ENCODE data around the gene EXD3. TPM values are rescaled to one million over a fixed set of nuclear protein-coding genes. Genes with fewer than 3 reads are reported as not detected.

EXD3 gene
- polyA plus RNA-seq, 1 experiment, result 4.0 TPM

GRCh38 chr9:137409515-137409914, 13.4 kb downstream of the EXD3 start:
- H3K9me3 ChIP-seq (ENCODE audit: control insufficient read depth, insufficient read depth, low read length), result no peaks in the 10 kb centered on the region; the same call in 1 of the 2 replicates
- CTCF ChIA-PET, result interaction anchor here (0.5 to 2.1 kb wide), 4 partner anchors 14 to 173 kb away, joined by 3 to 7 read pairs (median 4); partner anchors contain the start of genes EXD3, NOXA1 and NRARP
- TF ChIP-seq CTCF (IDR thresholded peaks at IDR 0.05; ENCODE audit: low read depth, low read length), result no peak
- H3K27ac ChIP-seq (ENCODE audit: low read depth, low read length), result no peak overlapping the region
- H3K27me3 ChIP-seq (ENCODE audit: control insufficient read depth, insufficient read depth, low read length), result no peaks in the 10 kb centered on the region
- no peak for DNase-seq (ENCODE audit: low read depth, low spot score)
- no peak overlapping the region for H3K4me3 ChIP-seq (ENCODE audit: low read depth, low read length)
- POLR2A ChIA-PET, result interaction anchor here (0.6 kb wide), 1 partner anchor 101 kb away, joined by 4 read pairs; no protein-coding TSS in a partner anchor

GRCh38 chr9:137408651-137409405, 14.1 kb downstream of the EXD3 start:
- ChIA-PET POLR2A (no interaction called here), CTCF (interaction anchor here (1.4 to 2.1 kb wide), 2 partner anchors 15 to 172 kb away, joined by 4 to 7 read pairs; partner anchors contain the start of genes EXD3 and NOXA1)
- no peak for TF ChIP-seq CTCF (IDR thresholded peaks at IDR 0.05; ENCODE audit: low read depth, low read length)
- H3K9me3 ChIP-seq (ENCODE audit: control insufficient read depth, insufficient read depth, low read length), result no peaks in the 10 kb centered on the region; the same call in 1 of the 2 replicates
- DNase-seq (ENCODE audit: low read depth, low spot score), result no peak
- no peak overlapping the region for H3K27ac ChIP-seq (ENCODE audit: low read depth, low read length)
- no peak overlapping the region for H3K4me3 ChIP-seq (ENCODE audit: low read depth, low read length)
- no peaks in the 10 kb centered on the region for H3K27me3 ChIP-seq (ENCODE audit: control insufficient read depth, insufficient read depth, low read length)

- no peak overlapping the region for H3K4me3 ChIP-seq (ENCODE audit: low read depth, low read length)
- no peak for DNase-seq (ENCODE audit: low read depth, low spot score)
- no peak overlapping the region for H3K27ac ChIP-seq (ENCODE audit: low read depth, low read length)
- ChIA-PET CTCF (interaction anchor here (0.6 kb wide), 1 partner anchor 110 kb away, joined by 5 read pairs; no protein-coding TSS in a partner anchor), POLR2A (interaction anchor here (0.6 kb wide), 2 partner anchors 113 to 167 kb away, joined by 3 read pairs; no protein-coding TSS in a partner anchor)
- TF ChIP-seq CTCF (IDR thresholded peaks at IDR 0.05; ENCODE audit: low read depth, low read length), result no peak
- no peaks in the 10 kb centered on the region for H3K27me3 ChIP-seq (ENCODE audit: control insufficient read depth, insufficient read depth, low read length)
- H3K9me3 ChIP-seq (ENCODE audit: control insufficient read depth, insufficient read depth, low read length), result no peaks in the 10 kb centered on the region; the same call in 1 of the 2 replicates
These were observed 15.2 kb downstream of the EXD3 start for GRCh38 chr9:137407590-137408300.

- Histone ChIP-seq H3K9me3 (ENCODE audit: control insufficient read depth, insufficient read depth, low read length) (no peaks in the 10 kb centered on the region; the same call in 1 of the 2 replicates), H3K4me3 (ENCODE audit: low read depth, low read length) (peak overlapping the region; percentile 48), H3K27ac (ENCODE audit: low read depth, low read length) (no peak overlapping the region), H3K27me3 (ENCODE audit: control insufficient read depth, insufficient read depth, low read length) (no peaks in the 10 kb centered on the region)
- peak; percentile 66 for TF ChIP-seq CTCF (IDR thresholded peaks at IDR 0.05; ENCODE audit: low read depth, low read length)
- POLR2A ChIA-PET, result no interaction called here
- CTCF ChIA-PET, result no interaction called here
- no peak for DNase-seq (ENCODE audit: low read depth, low spot score)
These were observed 15.9 kb downstream of the EXD3 start for GRCh38 chr9:137406876-137407589.
